HG02798 (cell line): ENCODE measurements around the gene CCDC136.

Source experiments
- ATAC-seq: cut with Tn5 transposase; IDR thresholded peaks from one replicate; pipeline ENCODE4 v1.9.1; 2021; ENCODE audit warnings: mild to moderate bottlenecking; ENCODE audit not compliant: unreplicated experiment, poor library complexity

CCDC136 gene

GRCh38 chr7:128858380-128859231 is 66.8 kb downstream of the CCDC136 start:
- ATAC-seq, result no peak

GRCh38 chr7:128859232-128860157 is 67.7 kb downstream of the CCDC136 start:
- ATAC-seq, result no peak

GRCh38 chr7:128860158-128861073 is 68.6 kb downstream of the CCDC136 start:
- no peak for ATAC-seq

- ATAC-seq, result no peak
Measured at GRCh38 chr7:128861957-128862570, 70.3 kb downstream of the CCDC136 start.

- ATAC-seq, result peak; percentile 88
Measured at GRCh38 chr7:128862571-128863432, 71.0 kb downstream of the CCDC136 start, which contains the start of gene ATP6V1F. Gene ATP6V1F (plus strand): TSS chr7:128862856. CDS start chr7:128862905, 49 bp downstream.

- ATAC-seq, result peak; percentile 37
Measured at GRCh38 chr7:128863433-128863989, 71.7 kb downstream of the CCDC136 start.

GRCh38 chr7:128865303-128865702 is 73.5 kb downstream of the CCDC136 start:
- no peak for ATAC-seq

- ATAC-seq, result no peak
Measured at GRCh38 chr7:128865996-128866877, 74.5 kb downstream of the CCDC136 start.

GRCh38 chr7:128867241-128867640 is 75.5 kb downstream of the CCDC136 start:
- no peak for ATAC-seq

GRCh38 chr7:128867842-128868623 is 76.3 kb downstream of the CCDC136 start:
- ATAC-seq, result no peak

GRCh38 chr7:128868624-128869137 is 76.9 kb downstream of the CCDC136 start:
- ATAC-seq, result no peak

- peak; percentile 70 for ATAC-seq
Measured at GRCh38 chr7:128869138-128869943, 77.6 kb downstream of the CCDC136 start.

- ATAC-seq, result peak; percentile 3
Measured at GRCh38 chr7:128869944-128870285, 78.1 kb downstream of the CCDC136 start.

- no peak for ATAC-seq
Measured at GRCh38 chr7:128871050-128871449, 79.3 kb downstream of the CCDC136 start.
